Measurements from ENCODE around the gene RASA3. TPM values are rescaled to one million over a fixed set of nuclear protein-coding genes. Genes with fewer than 3 reads are reported as not detected.

RASA3 gene
- total RNA-seq, 4 donors from 2014 or later = 29.5 to 38.1 (median 34.6) TPM

DNA sequence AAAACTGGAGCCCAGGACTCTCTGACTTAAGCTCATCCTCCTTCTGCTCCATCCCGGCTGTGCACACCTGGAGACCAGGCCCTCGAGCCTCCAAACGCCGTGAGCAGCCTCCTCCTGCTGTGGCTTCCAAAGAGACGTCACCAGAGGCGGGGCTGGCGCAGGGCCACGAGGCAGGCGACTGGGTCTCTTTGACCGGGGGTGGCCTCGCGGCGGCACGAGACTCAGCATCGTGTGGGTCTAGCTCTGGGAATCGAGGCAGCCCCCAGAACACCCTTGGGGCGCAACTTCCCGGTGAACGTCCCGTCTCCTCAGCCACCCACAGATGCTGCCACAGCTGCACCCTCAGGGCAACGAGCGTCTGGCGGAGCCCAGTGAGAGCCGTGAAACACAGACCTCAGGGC lies 22.8 kb downstream of the RASA3 start:
- intact Hi-C loops (cut with DNase I) = no loop called here
- 71% methylated on average over 10 of the region's 24 CpGs for WGBS
- no peak overlapping the region for H3K4me3 ChIP-seq
- DNase-seq (ENCODE audit: extremely low spot score) = no peak
- H3K4me1 ChIP-seq = peaks cover 22 to 79% (median 76%) of the 10 kb centered on the region in 4 donors
- H3K27me3 ChIP-seq = no peaks in the 10 kb centered on the region
- TF ChIP-seq POLR2A (IDR thresholded peaks at IDR 0.05; ENCODE audit: low read depth) = no peak
- peak overlapping the region; percentile 11 to 46 (median 20) for H3K27ac ChIP-seq (replicated peaks in 1 of 4)
- peaks cover 0 to 7% (median 0%) of the 10 kb centered on the region in 4 donors for H3K36me3 ChIP-seq
- no peaks in the 10 kb centered on the region for H3K9me3 ChIP-seq

DNA sequence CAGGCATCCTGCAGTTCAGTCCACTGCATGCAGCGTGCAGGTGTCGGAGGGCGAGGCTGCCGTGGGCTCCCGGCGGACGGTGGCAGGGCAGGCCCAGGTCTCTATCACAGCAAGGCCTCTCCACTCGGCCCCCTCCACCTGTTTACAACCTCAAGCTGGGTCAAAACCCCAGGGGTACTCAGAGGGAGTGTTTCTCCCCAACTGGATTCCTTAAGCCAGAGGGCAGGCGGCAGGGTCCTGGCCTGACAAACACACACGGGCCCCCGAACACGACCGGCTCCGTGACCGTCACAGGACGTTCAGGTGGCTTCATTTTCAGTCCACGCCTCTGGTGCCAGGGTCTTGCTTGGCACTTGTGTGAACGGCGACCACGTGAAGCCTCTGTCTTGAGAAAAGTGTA lies 23.5 kb downstream of the RASA3 start:
- H3K36me3 ChIP-seq = peaks cover 0 to 7% (median 0%) of the 10 kb centered on the region in 4 donors
- intact Hi-C loops (cut with DNase I) = no loop called here
- H3K27ac ChIP-seq (replicated peaks in 1 of 4) = peak overlapping the region; percentile 10 to 46 (median 20)
- TF ChIP-seq POLR2AphosphoS5 (IDR thresholded peaks at IDR 0.05) (no peak), POLR2A (IDR thresholded peaks at IDR 0.05; ENCODE audit: low read depth) (no peak), EP300 (IDR thresholded peaks at IDR 0.05) (no peak)
- TF ChIP-seq, protein P1, sequence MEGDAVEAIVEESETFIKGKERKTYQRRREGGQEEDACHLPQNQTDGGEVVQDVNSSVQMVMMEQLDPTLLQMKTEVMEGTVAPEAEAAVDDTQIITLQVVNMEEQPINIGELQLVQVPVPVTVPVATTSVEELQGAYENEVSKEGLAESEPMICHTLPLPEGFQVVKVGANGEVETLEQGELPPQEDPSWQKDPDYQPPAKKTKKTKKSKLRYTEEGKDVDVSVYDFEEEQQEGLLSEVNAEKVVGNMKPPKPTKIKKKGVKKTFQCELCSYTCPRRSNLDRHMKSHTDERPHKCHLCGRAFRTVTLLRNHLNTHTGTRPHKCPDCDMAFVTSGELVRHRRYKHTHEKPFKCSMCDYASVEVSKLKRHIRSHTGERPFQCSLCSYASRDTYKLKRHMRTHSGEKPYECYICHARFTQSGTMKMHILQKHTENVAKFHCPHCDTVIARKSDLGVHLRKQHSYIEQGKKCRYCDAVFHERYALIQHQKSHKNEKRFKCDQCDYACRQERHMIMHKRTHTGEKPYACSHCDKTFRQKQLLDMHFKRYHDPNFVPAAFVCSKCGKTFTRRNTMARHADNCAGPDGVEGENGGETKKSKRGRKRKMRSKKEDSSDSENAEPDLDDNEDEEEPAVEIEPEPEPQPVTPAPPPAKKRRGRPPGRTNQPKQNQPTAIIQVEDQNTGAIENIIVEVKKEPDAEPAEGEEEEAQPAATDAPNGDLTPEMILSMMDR (IDR thresholded peaks at IDR 0.05) = no peak
- H3K4me1 ChIP-seq = peaks cover 21 to 80% (median 76%) of the 10 kb centered on the region in 4 donors
- WGBS = 86% methylated on average over 20 of the region's 20 CpGs
- H3K4me3 ChIP-seq = no peak overlapping the region
- DNase-seq (ENCODE audit: extremely low spot score) = no peak
- no peaks in the 10 kb centered on the region for H3K9me3 ChIP-seq
- no peaks in the 10 kb centered on the region for H3K27me3 ChIP-seq

GRCh38 chr13:114108141-114108761 lies 24.2 kb downstream of the RASA3 start:
- H3K36me3 ChIP-seq = peaks cover 0 to 7% (median 0%) of the 10 kb centered on the region in 4 donors
- no peak overlapping the region for H3K4me3 ChIP-seq
- WGBS = 87% methylated on average over 33 of the region's 33 CpGs
- H3K4me1 ChIP-seq = peaks cover 21 to 80% (median 76%) of the 10 kb centered on the region in 4 donors
- no peak for TF ChIP-seq POLR2A (IDR thresholded peaks at IDR 0.05; ENCODE audit: low read depth)
- TF ChIP-seq, protein P1 (IDR thresholded peaks at IDR 0.05) = no peak
- no peak for TF ChIP-seq EP300 (IDR thresholded peaks at IDR 0.05)
- TF ChIP-seq POLR2AphosphoS5 (IDR thresholded peaks at IDR 0.05) = no peak
- H3K27ac ChIP-seq (replicated peaks in 1 of 4) = peak overlapping the region in 3 of 4 donors; percentile 10 to 66 (median 40)
- no peaks in the 10 kb centered on the region for H3K9me3 ChIP-seq
- intact Hi-C loops (cut with DNase I) = no loop called here
- no peak for DNase-seq (ENCODE audit: extremely low spot score)
- H3K27me3 ChIP-seq = no peaks in the 10 kb centered on the region

GRCh38 chr13:114107686-114108081 lies 24.7 kb downstream of the RASA3 start:
- H3K9me3 ChIP-seq = no peaks in the 10 kb centered on the region
- no peak for TF ChIP-seq POLR2A (IDR thresholded peaks at IDR 0.05; ENCODE audit: low read depth)
- peak; percentile 26 to 37 for TF ChIP-seq POLR2AphosphoS5 (IDR thresholded peaks at IDR 0.05)
- no peaks in the 10 kb centered on the region for H3K27me3 ChIP-seq
- H3K4me1 ChIP-seq = peaks cover 21 to 75% (median 71%) of the 10 kb centered on the region in 4 donors
- intact Hi-C loops (cut with DNase I) = no loop called here
- peak overlapping the region in 3 of 4 donors; percentile 40 to 66 (median 54) for H3K27ac ChIP-seq (replicated peaks in 1 of 4)
- DNase-seq (ENCODE audit: extremely low spot score) = no peak
- H3K4me3 ChIP-seq = no peak overlapping the region
- WGBS = 59% methylated on average over 9 of the region's 12 CpGs
- peaks cover 0 to 4% (median 0%) of the 10 kb centered on the region in 4 donors for H3K36me3 ChIP-seq

- intact Hi-C loops (cut with DNase I) = no loop called here
- peaks cover 21 to 73% (median 67%) of the 10 kb centered on the region in 4 donors for H3K4me1 ChIP-seq
These were observed 25.3 kb downstream of the RASA3 start for GRCh38 chr13:114106991-114107685.

More at GRCh38 chr13:114106991-114107685, 25.3 kb downstream of the RASA3 start:
- Histone ChIP-seq H3K36me3 (no peaks in the 10 kb centered on the region), H3K27me3 (no peaks in the 10 kb centered on the region), H3K9me3 (no peaks in the 10 kb centered on the region), H3K4me3 (no peak overlapping the region), H3K27ac (replicated peaks in 1 of 4) (peak overlapping the region in 3 of 4 donors; percentile 40 to 66 (median 54))
- DNase-seq (ENCODE audit: extremely low spot score) = no peak
- TF ChIP-seq POLR2A (IDR thresholded peaks at IDR 0.05; ENCODE audit: low read depth) (no peak), EP300 (IDR thresholded peaks at IDR 0.05) (no peak), POLR2AphosphoS5 (IDR thresholded peaks at IDR 0.05) (no peak)
- TF ChIP-seq, protein P1 (IDR thresholded peaks at IDR 0.05) = no peak
- 86% methylated on average over 24 of the region's 27 CpGs for WGBS

All from esophagus muscularis mucosa (tissue), 4 donors.